PC-9 (cell line): ENCODE measurements around the gene ELFN1.

Experiments
- CTCF ChIP-seq: fragments of 200-600 bp; sonication (generic); conservative IDR thresholded peaks from 2 replicates; pipeline ENCODE4 v1.6.1; 2017; ENCODE audit warnings: mixed run types, antibody characterized with exemption, mild to moderate bottlenecking, moderate library complexity
- EZH2 ChIP-seq: fragments of 200-600 bp; sonication (generic); IDR thresholded peaks from 2 replicates; pipeline ENCODE4 v1.8.0; 2017; ENCODE audit warnings: antibody characterized with exemption, low read depth

- no peak for TF ChIP-seq EZH2
- no peak for TF ChIP-seq CTCF
Observed at GRCh38 chr7:1651031-1651446, 19.0 kb upstream of the ELFN1 start.
